Tibial nerve (tissue), 4 donors: ENCODE data around the gene BCAN. TPM values are rescaled to one million over a fixed set of nuclear protein-coding genes. Genes with fewer than 3 reads are reported as not detected.
A peak's percentile ranks its signal among the peaks of the same experiment; 100 is the strongest.

ENCODE experiments used
- DNase-seq, 2 donors: peaks; one replicate each; pipeline ENCODE4 v3.0.0-alpha.2; 2019; ENCODE audit warnings: low spot score in 2 of 2
- H3K27ac ChIP-seq, 4 donors: fragments of 200-600 bp; sonication (generic) in 3 of 4; one replicate each; pipeline ENCODE4 v1.5.1; 2017 to 2019; ENCODE audit warnings: mild to moderate bottlenecking in 1 of 4
- H3K27me3 ChIP-seq, 2 donors: fragments of 200-600 bp; sonication (generic) in 1 of 2; one replicate each; pipeline versions ENCODE4 v1.5.1 to v1.6.0; 2017 to 2019
- H3K36me3 ChIP-seq, 3 donors: fragments of 200-600 bp; sonication (generic); one replicate each; pipeline ENCODE4 v1.5.1; 2018 to 2019
- H3K4me1 ChIP-seq, 4 donors: fragments of 200-600 bp; sonication (generic) in 3 of 4; one replicate each; pipeline ENCODE4 v1.5.1; 2017 to 2019
- H3K4me3 ChIP-seq, 4 donors: fragments of 200-600 bp; sonication (generic) in 3 of 4; one replicate each; pipeline ENCODE4 v1.5.1; 2017 to 2019; ENCODE audit warnings: mild to moderate bottlenecking in 1 of 4, moderate library complexity in 1 of 4
- H3K9me3 ChIP-seq, 4 donors: fragments of 200-600 bp; sonication (generic) in 3 of 4; one replicate each; pipeline ENCODE4 v1.5.1; 2017 to 2019
- EP300 ChIP-seq, 2 donors: sonication (generic); formaldehyde crosslinking; IDR thresholded peaks; one replicate each; pipeline ENCODE4 v1.6.1; 2017; ENCODE audit warnings: antibody characterized with exemption in 2 of 2, mild to moderate bottlenecking in 1 of 2
- POLR2A ChIP-seq, 2 donors: fragments of 450-650 bp; IDR thresholded peaks; one replicate each; pipeline ENCODE4 v1.6.1; 2017; ENCODE audit warnings: antibody characterized with exemption in 2 of 2, mild to moderate bottlenecking in 2 of 2, moderate library complexity in 2 of 2
- WGBS, 2 donors: methylation state at CpG; one replicate each; pipeline ENCODE4 v1.1.5; 2018; 5-methylcytosine and 5-hydroxymethylcytosine counted together
- total RNA-seq, 4 donors: library from RNA; depleted of rRNA; stranded (reverse); fragments of >200 nt; gene quantifications; one replicate each; pipeline ENCODE4 v1.1.0, GENCODE V29; 2016
- TF ChIP-seq, protein P1 (sequence below), 5 experiments: fragments of 200-600 bp in 3 of 5; fragments of 450-650 bp in 2 of 5; sonication (generic) in 3 of 5; IDR thresholded peaks; one replicate each; pipeline ENCODE4 v1.5.1; 2016 to 2019; ENCODE audit warnings: antibody characterized with exemption in 5 of 5, mild to moderate bottlenecking in 3 of 5, moderate library complexity in 2 of 5

Gene BCAN
- total RNA-seq, 4 donors from 2014 or later = not detected

DNA sequence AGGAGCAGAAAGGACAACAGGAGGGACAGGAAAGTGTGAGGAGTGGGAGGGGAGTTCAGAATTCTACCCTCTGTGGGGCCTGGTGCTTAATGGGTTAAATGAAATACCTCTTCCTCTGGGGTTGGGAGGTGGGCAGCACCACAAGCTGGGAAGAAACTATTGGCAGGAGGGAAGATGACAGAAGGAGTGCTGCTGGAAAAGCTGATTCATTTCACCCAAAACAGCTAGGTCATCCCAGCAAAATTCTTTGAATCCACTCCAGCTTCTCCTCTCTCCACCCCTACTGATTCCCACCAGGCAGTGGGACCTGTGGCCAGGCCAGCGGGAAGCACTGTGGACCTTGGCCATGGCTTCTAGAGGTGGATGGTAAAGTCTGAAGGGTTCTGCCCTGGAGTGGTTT lies 12.8 kb downstream of the BCAN start:
- WGBS, 2 donors = 50% methylated on average over 1 of the region's 1 CpG
- H3K4me3 ChIP-seq = no peak overlapping the region
- DNase-seq = no peak
- H3K36me3 ChIP-seq = no peaks in the 10 kb centered on the region
- H3K27me3 ChIP-seq = peaks cover 0 to 44% of the 10 kb centered on the region in 2 donors
- TF ChIP-seq, protein P1, sequence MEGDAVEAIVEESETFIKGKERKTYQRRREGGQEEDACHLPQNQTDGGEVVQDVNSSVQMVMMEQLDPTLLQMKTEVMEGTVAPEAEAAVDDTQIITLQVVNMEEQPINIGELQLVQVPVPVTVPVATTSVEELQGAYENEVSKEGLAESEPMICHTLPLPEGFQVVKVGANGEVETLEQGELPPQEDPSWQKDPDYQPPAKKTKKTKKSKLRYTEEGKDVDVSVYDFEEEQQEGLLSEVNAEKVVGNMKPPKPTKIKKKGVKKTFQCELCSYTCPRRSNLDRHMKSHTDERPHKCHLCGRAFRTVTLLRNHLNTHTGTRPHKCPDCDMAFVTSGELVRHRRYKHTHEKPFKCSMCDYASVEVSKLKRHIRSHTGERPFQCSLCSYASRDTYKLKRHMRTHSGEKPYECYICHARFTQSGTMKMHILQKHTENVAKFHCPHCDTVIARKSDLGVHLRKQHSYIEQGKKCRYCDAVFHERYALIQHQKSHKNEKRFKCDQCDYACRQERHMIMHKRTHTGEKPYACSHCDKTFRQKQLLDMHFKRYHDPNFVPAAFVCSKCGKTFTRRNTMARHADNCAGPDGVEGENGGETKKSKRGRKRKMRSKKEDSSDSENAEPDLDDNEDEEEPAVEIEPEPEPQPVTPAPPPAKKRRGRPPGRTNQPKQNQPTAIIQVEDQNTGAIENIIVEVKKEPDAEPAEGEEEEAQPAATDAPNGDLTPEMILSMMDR (IDR thresholded peaks at IDR 0.05) = no peak
- TF ChIP-seq POLR2A (IDR thresholded peaks at IDR 0.05) (no peak), EP300 (IDR thresholded peaks at IDR 0.05) (no peak)
- peaks cover 0 to 26% (median 20%) of the 10 kb centered on the region in 4 donors for H3K4me1 ChIP-seq
- no peaks in the 10 kb centered on the region for H3K9me3 ChIP-seq
- no peak overlapping the region for H3K27ac ChIP-seq

DNA sequence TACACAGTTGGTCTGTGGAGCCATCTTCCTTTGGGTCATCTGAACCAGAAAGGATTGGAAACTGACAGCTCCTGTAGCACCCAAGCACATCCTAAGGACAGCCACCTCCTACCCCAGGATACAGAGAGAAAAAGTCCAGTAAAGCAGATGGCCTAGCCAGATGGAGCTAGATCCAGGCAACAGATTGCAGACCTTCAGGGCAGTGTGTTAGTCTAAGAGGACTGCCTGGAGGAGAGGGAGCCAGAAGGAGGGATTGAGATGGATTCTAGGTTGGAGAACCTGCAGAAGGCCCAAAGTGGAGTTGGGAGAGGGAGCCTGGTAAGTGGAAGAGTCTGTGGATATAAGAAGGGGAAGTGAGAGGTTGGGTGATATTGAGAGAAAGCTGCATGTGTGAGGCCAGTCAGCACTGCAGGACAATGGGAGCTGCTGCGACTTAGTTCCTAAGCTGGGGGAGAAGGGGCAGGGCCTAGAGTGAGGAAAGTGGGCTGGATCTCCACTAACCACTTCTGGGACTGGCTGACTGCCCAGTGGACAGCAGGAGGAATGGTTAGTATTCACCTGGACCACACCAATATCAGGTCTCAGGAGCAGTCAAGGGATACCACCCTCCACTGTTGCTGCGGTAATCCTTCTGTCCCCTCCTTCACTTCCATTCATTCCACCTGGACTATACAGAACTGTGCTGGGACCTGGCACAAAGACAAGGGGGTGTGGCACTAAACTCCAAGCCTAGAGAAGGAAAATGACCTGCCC lies 13.4 kb downstream of the BCAN start:
- 43 to 56% methylated on average over 2 of the region's 2 CpGs for WGBS, 2 donors
- TF ChIP-seq, protein P1 (IDR thresholded peaks at IDR 0.05) = no peak
- TF ChIP-seq EP300 (IDR thresholded peaks at IDR 0.05) (no peak), POLR2A (IDR thresholded peaks at IDR 0.05) (no peak)
- H3K4me3 ChIP-seq = no peak overlapping the region
- H3K4me1 ChIP-seq = peaks cover 0 to 33% (median 25%) of the 10 kb centered on the region in 4 donors
- peaks cover 0 to 39% of the 10 kb centered on the region in 2 donors for H3K27me3 ChIP-seq
- no peaks in the 10 kb centered on the region for H3K36me3 ChIP-seq
- no peak overlapping the region for H3K27ac ChIP-seq
- no peak for DNase-seq
- no peaks in the 10 kb centered on the region for H3K9me3 ChIP-seq

DNA sequence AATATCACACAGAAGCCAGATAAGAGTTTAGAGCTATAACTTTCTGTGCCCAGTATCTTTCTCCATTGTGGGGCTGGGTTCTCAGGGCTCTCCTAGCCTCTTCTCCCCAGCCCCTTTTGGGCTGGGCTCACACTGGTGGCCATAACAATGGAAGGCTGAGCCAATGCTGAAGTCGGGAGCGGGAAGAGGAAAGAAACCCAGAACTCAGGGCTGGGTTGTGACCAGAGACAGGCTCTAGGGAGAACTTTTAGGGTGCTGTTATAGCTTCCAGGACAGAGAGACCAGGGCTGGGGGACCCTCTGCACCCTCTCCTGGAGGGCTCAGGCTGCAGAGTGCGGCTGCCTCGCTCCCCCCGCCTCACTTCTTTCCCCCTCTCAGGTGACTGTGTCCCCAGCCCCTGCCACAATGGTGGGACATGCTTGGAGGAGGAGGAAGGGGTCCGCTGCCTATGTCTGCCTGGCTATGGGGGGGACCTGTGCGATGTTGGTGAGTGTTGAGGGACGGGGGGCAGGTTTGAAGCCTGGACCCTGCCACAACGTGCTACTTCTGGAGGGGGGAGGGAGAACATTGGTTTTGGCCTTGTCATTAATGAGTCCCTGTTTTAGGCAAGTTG lies 14.1 kb downstream of the BCAN start:
- 64 to 65% methylated on average over 8 to 9 of the region's 9 CpGs for WGBS, 2 donors

GRCh38 chr1:156656806-156657740 lies 15.2 kb downstream of the BCAN start:
- 1 to 3% methylated on average over 52 to 54 of the region's 54 CpGs for WGBS, 2 donors
- H3K4me1 ChIP-seq = peaks cover 0 to 50% (median 42%) of the 10 kb centered on the region in 4 donors
- H3K27ac ChIP-seq = no peak overlapping the region
- peak overlapping the region; percentile 10 to 43 (median 24) for H3K4me3 ChIP-seq
- peak; percentile 62 to 79 for DNase-seq
- H3K27me3 ChIP-seq = peaks cover 0 to 21% of the 10 kb centered on the region in 2 donors
- H3K36me3 ChIP-seq = no peaks in the 10 kb centered on the region
- no peaks in the 10 kb centered on the region for H3K9me3 ChIP-seq
- TF ChIP-seq, protein P1 (IDR thresholded peaks at IDR 0.05) = peak; percentile 95 to 97 (median 95)
- TF ChIP-seq POLR2A (IDR thresholded peaks at IDR 0.05) = no peak

More for the DNA sequence above, 14.1 kb downstream of the BCAN start:
- Histone ChIP-seq H3K4me1 (peaks cover 0 to 39% (median 32%) of the 10 kb centered on the region in 4 donors), H3K27ac (no peak overlapping the region), H3K27me3 (peaks cover 0 to 32% of the 10 kb centered on the region in 2 donors), H3K9me3 (no peaks in the 10 kb centered on the region), H3K4me3 (no peak overlapping the region), H3K36me3 (no peaks in the 10 kb centered on the region)
- DNase-seq = no peak
- TF ChIP-seq EP300 (IDR thresholded peaks at IDR 0.05) = no peak
- TF ChIP-seq, protein P1 (IDR thresholded peaks at IDR 0.05) = no peak
- TF ChIP-seq POLR2A (IDR thresholded peaks at IDR 0.05) = no peak
